ENCODE data around the gene SH3BP2. TPM values are rescaled to one million over a fixed set of nuclear protein-coding genes. Genes with fewer than 3 reads are reported as not detected.

The SH3BP2 gene
- polyA plus RNA-seq, 3 donors: 19.1 to 478 (median 26.9) TPM

GRCh38 chr4:2846172-2846571, 53.3 kb downstream of the SH3BP2 start:
- no peaks in the 10 kb centered on the region for H3K9me3 ChIP-seq (replicated peaks in 1 of 2; ENCODE audit: control insufficient read depth in 1 of 2, insufficient read depth in 1 of 2, low read length in 2 of 2)
- peaks cover 83% of the 10 kb centered on the region for H4K20me1 ChIP-seq (ENCODE audit: insufficient read depth, low read length)
- no peak for DNase-seq
- peak overlapping the region; percentile 93 for H3K4me2 ChIP-seq (replicated peaks; ENCODE audit: extremely low read depth, low read length, poor library complexity, severe bottlenecking)
- no peak overlapping the region for H3K9ac ChIP-seq (ENCODE audit: insufficient read depth, low read length, poor library complexity, severe bottlenecking)
- intact Hi-C loops (cut with micrococcal nuclease): loop anchor here (10.0 kb wide), 1 partner anchor 89 kb away; no protein-coding TSS in a partner anchor
- no peak overlapping the region for H2AFZ ChIP-seq (ENCODE audit: insufficient read depth, low read depth, low read length, poor library complexity, severe bottlenecking)
- WGBS (ENCODE audit: insufficient coverage): no CpG with 5 or more reads among the region's 2 CpGs
- no peak overlapping the region for H3K4me3 ChIP-seq (replicated peaks in 1 of 3; ENCODE audit: low read depth in 2 of 3, low read length in 3 of 3)
- no peaks in the 10 kb centered on the region for H3K9me3 Mint-ChIP-seq
- H3K27ac Mint-ChIP-seq: peak overlapping the region in 1 of 7 donors; percentile 19
- H3K27ac ChIP-seq (ENCODE audit: low read depth in 1 of 2, low read length in 2 of 2): no peak overlapping the region
- no peaks in the 10 kb centered on the region for H3K36me3 ChIP-seq (replicated peaks in 1 of 2; ENCODE audit: control insufficient read depth in 1 of 2, insufficient read depth in 2 of 2, low read length in 2 of 2)
- peaks cover 0 to 5% of the 10 kb centered on the region in 2 donors for H3K36me3 Mint-ChIP-seq
- TF ChIP-seq CTCF (IDR thresholded peaks at IDR 0.05): no peak
- no peaks in the 10 kb centered on the region for H3K27me3 Mint-ChIP-seq (ENCODE audit: low read depth in 3 of 3)
- peaks cover 34 to 47% of the 10 kb centered on the region in 2 donors for H3K4me1 ChIP-seq (ENCODE audit: control insufficient read depth in 1 of 2, insufficient read depth in 2 of 2, low read length in 2 of 2)
- H3K79me2 ChIP-seq (ENCODE audit: insufficient read depth, low read length): peaks cover 78% of the 10 kb centered on the region
- no peak overlapping the region for H3K4me3 Mint-ChIP-seq
- H3K4me1 Mint-ChIP-seq: peaks cover 58% of the 10 kb centered on the region
- no peaks in the 10 kb centered on the region for H3K27me3 ChIP-seq (ENCODE audit: control insufficient read depth in 2 of 2, insufficient read depth in 2 of 2, low read length in 2 of 2)

GRCh38 chr4:2847302-2847871, 54.5 kb downstream of the SH3BP2 start:
- Mint-ChIP-seq H3K36me3 (peaks cover 5 to 7% of the 10 kb centered on the region in 2 donors), H3K27ac (peak overlapping the region in 5 of 7 donors; percentile 0 to 70 (median 42)), H3K27me3 (ENCODE audit: low read depth in 3 of 3) (peaks cover 0 to 1% (median 0%) of the 10 kb centered on the region in 3 donors), H3K4me3 (peak overlapping the region in 1 of 2 donors; percentile 52), H3K9me3 (no peaks in the 10 kb centered on the region), H3K4me1 (peaks cover 60% of the 10 kb centered on the region)
- H4K20me1 ChIP-seq (ENCODE audit: insufficient read depth, low read length): peaks cover 87% of the 10 kb centered on the region
- no peak overlapping the region for H3K4me3 ChIP-seq (replicated peaks in 1 of 3; ENCODE audit: low read depth in 2 of 3, low read length in 3 of 3)
- DNase-seq: no peak
- no peaks in the 10 kb centered on the region for H3K36me3 ChIP-seq (replicated peaks in 1 of 2; ENCODE audit: control insufficient read depth in 1 of 2, insufficient read depth in 2 of 2, low read length in 2 of 2)
- no peak overlapping the region for H3K9ac ChIP-seq (ENCODE audit: insufficient read depth, low read length, poor library complexity, severe bottlenecking)
- H3K27me3 ChIP-seq (ENCODE audit: control insufficient read depth in 2 of 2, insufficient read depth in 2 of 2, low read length in 2 of 2): no peaks in the 10 kb centered on the region
- no peak overlapping the region for H3K27ac ChIP-seq (ENCODE audit: low read depth in 1 of 2, low read length in 2 of 2)
- no peak overlapping the region for H3K4me2 ChIP-seq (replicated peaks; ENCODE audit: extremely low read depth, low read length, poor library complexity, severe bottlenecking)
- TF ChIP-seq CTCF (IDR thresholded peaks at IDR 0.05): no peak
- intact Hi-C loops (cut with micrococcal nuclease): loop anchor here (10.0 kb wide), 1 partner anchor 87 kb away; no protein-coding TSS in a partner anchor
- peaks cover 87% of the 10 kb centered on the region for H3K79me2 ChIP-seq (ENCODE audit: insufficient read depth, low read length)
- no peak overlapping the region for H2AFZ ChIP-seq (ENCODE audit: insufficient read depth, low read depth, low read length, poor library complexity, severe bottlenecking)
- WGBS (ENCODE audit: insufficient coverage): 57% methylated on average over 4 of the region's 11 CpGs
- H3K4me1 ChIP-seq (ENCODE audit: control insufficient read depth in 1 of 2, insufficient read depth in 2 of 2, low read length in 2 of 2): peaks cover 26 to 40% of the 10 kb centered on the region in 2 donors
- no peaks in the 10 kb centered on the region for H3K9me3 ChIP-seq (replicated peaks in 1 of 2; ENCODE audit: control insufficient read depth in 1 of 2, insufficient read depth in 1 of 2, low read length in 2 of 2)
